DND-41 (cell line): ENCODE results near the gene OBSCN.
A peak's percentile ranks its signal among the peaks of the same experiment; 100 is the strongest.

ENCODE experiments used
- ATAC-seq: fragments of 200-7000 bp; cut with Tn5 transposase; 3 replicates; pipeline ENCODE4 v1.9.1; 2021; ENCODE audit warnings: low read depth; ENCODE audit not compliant: insufficient read depth
- DNase-seq: peaks from one replicate; pipeline ENCODE4 v3.0.0-alpha.2; 2020
- H2AFZ ChIP-seq: 2 replicates; pipeline ENCODE4 v1.6.0; 2012; ENCODE audit warnings: low read depth, low read length
- H3K27ac ChIP-seq: 2 replicates; pipeline ENCODE4 v1.5.1; 2012; ENCODE audit warnings: low read length, inconsistent platforms
- H3K27me3 ChIP-seq: fragments of 200-600 bp; sonication (generic); 2 replicates; pipeline ENCODE4 v1.6.0; 2012; ENCODE audit warnings: low read length, mild to moderate bottlenecking, inconsistent platforms; ENCODE audit not compliant: insufficient read depth, poor library complexity
- H3K36me3 ChIP-seq: 2 replicates; pipeline ENCODE4 v1.5.1; 2012; ENCODE audit warnings: low read length, inconsistent platforms; ENCODE audit not compliant: insufficient read depth
- H3K4me1 ChIP-seq: 2 replicates; pipeline ENCODE4 v1.5.1; 2012; ENCODE audit warnings: mild to moderate bottlenecking, low read length; ENCODE audit not compliant: insufficient read depth
- H3K4me2 ChIP-seq: 2 replicates; pipeline ENCODE4 v1.6.0; 2012; ENCODE audit warnings: mild to moderate bottlenecking, moderate library complexity, low read length, inconsistent platforms; ENCODE audit not compliant: insufficient read depth
- H3K4me3 ChIP-seq, 2 experiments: fragments of 200-600 bp in 1 of 2; shearing (Covaris generic) in 1 of 2; 2 replicates each; pipeline ENCODE4 v1.5.1; 2012 to 2016; ENCODE audit warnings: inconsistent platforms in 2 of 2, low read length in 2 of 2, mild to moderate bottlenecking in 2 of 2, low read depth in 1 of 2, moderate library complexity in 1 of 2
- H3K79me2 ChIP-seq: 2 replicates; pipeline ENCODE4 v1.6.0; 2012; ENCODE audit warnings: low read length, inconsistent platforms; ENCODE audit not compliant: insufficient read depth
- H3K9ac ChIP-seq: 2 replicates; pipeline ENCODE4 v1.6.0; 2012; ENCODE audit warnings: low read depth, mild to moderate bottlenecking, inconsistent platforms, low read length, moderate library complexity
- H3K9me3 ChIP-seq: 2 replicates; pipeline ENCODE4 v1.5.1; 2012; ENCODE audit warnings: low read length, moderate library complexity, mild to moderate bottlenecking, inconsistent platforms; ENCODE audit not compliant: insufficient read depth, severe bottlenecking
- H4K20me1 ChIP-seq: 2 replicates; pipeline ENCODE4 v1.6.0; 2012; ENCODE audit warnings: low read length; ENCODE audit not compliant: insufficient read depth
- EZH2 ChIP-seq: IDR thresholded peaks from 3 replicates; pipeline ENCODE4 v1.6.1; 2012; ENCODE audit warnings: borderline replicate concordance, low read depth, mild to moderate bottlenecking, moderate library complexity, low read length, inconsistent platforms; ENCODE audit not compliant: severe bottlenecking
- TF ChIP-seq, protein P1 (sequence below): IDR thresholded peaks from 2 replicates; pipeline ENCODE4 v1.5.1; 2012; ENCODE audit warnings: borderline replicate concordance, low read length, moderate library complexity, mild to moderate bottlenecking; ENCODE audit not compliant: poor library complexity, severe bottlenecking; ENCODE audit errors: extremely low read depth

The OBSCN gene

DNA sequence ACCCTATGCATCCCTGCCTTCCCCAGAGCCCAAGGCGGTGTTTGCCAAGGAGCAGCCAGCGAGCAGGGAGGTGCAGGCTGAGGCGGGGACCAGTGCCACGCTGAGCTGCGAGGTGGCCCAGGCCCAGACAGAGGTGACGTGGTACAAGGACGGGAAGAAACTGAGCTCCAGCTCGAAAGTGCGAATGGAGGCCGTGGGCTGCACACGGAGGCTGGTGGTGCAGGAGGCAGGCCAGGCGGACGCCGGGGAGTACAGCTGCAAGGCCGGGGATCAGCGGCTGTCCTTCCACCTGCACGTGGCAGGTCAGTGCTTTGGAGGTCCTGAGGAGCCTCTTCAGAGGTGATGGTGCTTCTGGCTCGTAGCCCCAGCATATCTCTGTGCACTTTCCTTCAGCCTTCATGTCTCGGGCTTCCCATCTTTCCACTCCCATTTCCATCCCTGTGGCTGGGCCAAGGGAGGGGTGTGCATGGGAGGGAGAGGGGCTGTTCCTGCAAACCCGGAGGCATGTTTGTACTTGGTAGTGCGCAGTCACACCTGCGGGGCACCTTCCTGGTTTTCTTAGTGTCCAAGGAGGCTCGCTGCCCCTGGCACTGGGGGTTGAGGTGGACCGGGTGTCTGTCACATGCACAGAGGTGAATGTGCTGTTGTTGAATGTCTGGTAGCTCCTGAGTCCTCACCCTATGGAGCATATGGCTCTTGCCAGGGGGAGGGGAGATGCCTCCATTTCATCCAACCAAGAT, 56.4 kb downstream of the OBSCN start:
- Histone ChIP-seq H3K4me1 (no peaks in the 10 kb centered on the region), H4K20me1 (no peaks in the 10 kb centered on the region), H3K27ac (no peak overlapping the region), H3K36me3 (peaks cover 45% of the 10 kb centered on the region), H3K4me2 (no peak overlapping the region), H3K27me3 (no peaks in the 10 kb centered on the region), H2AFZ (no peak overlapping the region), H3K9ac (no peak overlapping the region), H3K4me3 (no peak overlapping the region), H3K79me2 (no peaks in the 10 kb centered on the region), H3K9me3 (peaks cover 24% of the 10 kb centered on the region)
- ATAC-seq (no peak), DNase-seq (no peak)
- TF ChIP-seq, protein P1, sequence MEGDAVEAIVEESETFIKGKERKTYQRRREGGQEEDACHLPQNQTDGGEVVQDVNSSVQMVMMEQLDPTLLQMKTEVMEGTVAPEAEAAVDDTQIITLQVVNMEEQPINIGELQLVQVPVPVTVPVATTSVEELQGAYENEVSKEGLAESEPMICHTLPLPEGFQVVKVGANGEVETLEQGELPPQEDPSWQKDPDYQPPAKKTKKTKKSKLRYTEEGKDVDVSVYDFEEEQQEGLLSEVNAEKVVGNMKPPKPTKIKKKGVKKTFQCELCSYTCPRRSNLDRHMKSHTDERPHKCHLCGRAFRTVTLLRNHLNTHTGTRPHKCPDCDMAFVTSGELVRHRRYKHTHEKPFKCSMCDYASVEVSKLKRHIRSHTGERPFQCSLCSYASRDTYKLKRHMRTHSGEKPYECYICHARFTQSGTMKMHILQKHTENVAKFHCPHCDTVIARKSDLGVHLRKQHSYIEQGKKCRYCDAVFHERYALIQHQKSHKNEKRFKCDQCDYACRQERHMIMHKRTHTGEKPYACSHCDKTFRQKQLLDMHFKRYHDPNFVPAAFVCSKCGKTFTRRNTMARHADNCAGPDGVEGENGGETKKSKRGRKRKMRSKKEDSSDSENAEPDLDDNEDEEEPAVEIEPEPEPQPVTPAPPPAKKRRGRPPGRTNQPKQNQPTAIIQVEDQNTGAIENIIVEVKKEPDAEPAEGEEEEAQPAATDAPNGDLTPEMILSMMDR, result no peak
- no peak for TF ChIP-seq EZH2

DNA sequence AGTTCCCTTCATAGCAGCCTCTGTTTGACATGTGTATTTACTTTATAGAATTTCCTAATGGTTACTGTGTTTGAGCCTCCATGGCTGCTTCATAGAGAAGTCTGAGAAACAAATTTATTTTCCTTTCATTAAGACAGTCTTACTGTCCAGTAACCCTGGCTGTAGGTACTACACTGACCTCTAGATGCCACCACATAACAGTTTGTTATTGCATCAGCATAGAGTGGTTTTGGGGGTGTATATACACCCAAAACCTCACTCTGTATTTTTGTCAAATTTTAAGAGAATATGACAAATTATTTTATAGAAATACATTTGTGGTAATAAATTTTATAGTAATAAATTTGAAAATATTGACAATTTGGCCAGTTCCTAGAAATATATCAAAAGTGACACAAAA, 57.3 kb downstream of the OBSCN start:
- Histone ChIP-seq H3K4me3 (no peak overlapping the region), H3K27ac (no peak overlapping the region), H3K79me2 (no peaks in the 10 kb centered on the region), H3K36me3 (peaks cover 36% of the 10 kb centered on the region), H2AFZ (no peak overlapping the region), H3K9me3 (peaks cover 17% of the 10 kb centered on the region), H3K4me2 (no peak overlapping the region), H3K27me3 (no peaks in the 10 kb centered on the region), H3K9ac (no peak overlapping the region), H4K20me1 (no peaks in the 10 kb centered on the region), H3K4me1 (no peaks in the 10 kb centered on the region)
- ATAC-seq, result no peak
- TF ChIP-seq, protein P1, result peak; percentile 9
- no peak for TF ChIP-seq EZH2
- no peak for DNase-seq

DNA sequence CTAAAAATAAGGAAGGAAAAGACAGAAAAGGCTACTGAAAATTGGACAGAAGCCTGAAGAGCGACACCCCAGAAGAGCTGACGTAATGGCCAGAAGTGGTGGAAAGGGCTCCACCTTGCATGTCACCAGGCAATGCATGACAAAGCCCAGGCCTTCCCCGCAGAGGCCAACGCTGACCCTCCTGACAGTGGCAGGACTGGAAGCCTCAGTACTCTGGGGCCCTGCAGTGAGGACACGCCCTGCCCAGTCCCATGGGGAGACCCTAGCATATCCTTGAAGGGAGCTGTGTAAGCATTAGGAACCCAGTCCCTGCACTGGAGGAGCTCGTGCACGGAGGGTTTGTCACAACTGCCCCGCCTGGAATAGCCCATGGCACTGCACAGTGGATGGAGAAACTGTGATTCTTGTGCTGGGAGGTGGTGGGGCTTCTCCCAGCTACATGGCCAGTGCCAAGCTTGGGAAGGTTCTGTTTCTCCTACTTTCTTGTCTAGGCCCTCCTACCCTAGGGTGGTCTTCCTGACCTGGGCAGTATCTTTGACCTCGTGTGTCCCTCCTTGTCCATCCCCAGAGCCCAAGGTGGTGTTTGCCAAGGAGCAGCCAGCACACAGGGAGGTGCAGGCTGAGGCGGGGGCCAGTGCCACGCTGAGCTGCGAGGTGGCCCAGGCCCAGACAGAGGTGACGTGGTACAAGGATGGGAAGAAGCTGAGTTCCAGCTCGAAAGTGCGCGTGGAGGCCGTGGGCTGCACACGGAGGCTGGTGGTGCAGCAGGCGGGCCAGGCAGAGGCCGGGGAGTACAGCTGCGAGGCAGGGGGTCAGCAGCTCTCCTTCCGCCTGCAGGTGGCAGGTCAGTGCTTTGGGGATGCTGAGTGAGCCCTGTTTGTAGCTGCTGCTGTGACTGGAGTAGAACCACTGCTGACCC, 60.4 kb downstream of the OBSCN start:
- no peak for ATAC-seq
- Histone ChIP-seq H3K27me3 (no peaks in the 10 kb centered on the region), H3K4me2 (no peak overlapping the region), H3K79me2 (no peaks in the 10 kb centered on the region), H3K36me3 (peaks cover 26% of the 10 kb centered on the region), H4K20me1 (no peaks in the 10 kb centered on the region), H3K4me3 (no peak overlapping the region), H3K9me3 (no peaks in the 10 kb centered on the region), H3K4me1 (no peaks in the 10 kb centered on the region), H2AFZ (no peak overlapping the region), H3K9ac (no peak overlapping the region), H3K27ac (no peak overlapping the region)
- DNase-seq, result no peak
- TF ChIP-seq, protein P1, result no peak
- TF ChIP-seq EZH2, result no peak
